Parathyroid adenoma (tissue), 2 donors: ENCODE measurements around the gene HK3.

ENCODE experiments used
- H2AFZ ChIP-seq: fragments of 300-600 bp; sonication (generic); one replicate; pipeline ENCODE4 v1.7.0; 2017; ENCODE audit warnings: antibody characterized with exemption, mild to moderate bottlenecking
- H3K27ac ChIP-seq: fragments of 300-600 bp; sonication (generic); one replicate; pipeline ENCODE4 v1.7.0; 2017
- H3K27me3 ChIP-seq: fragments of 300-600 bp; sonication (generic); one replicate; pipeline ENCODE4 v1.7.0; 2017; ENCODE audit warnings: low read length; ENCODE audit not compliant: control insufficient read depth, insufficient read depth
- H3K36me3 ChIP-seq: fragments of 300-600 bp; sonication (generic); one replicate; pipeline ENCODE4 v1.7.0; 2017; ENCODE audit warnings: low read length; ENCODE audit not compliant: control insufficient read depth, insufficient read depth
- H3K4me1 ChIP-seq: fragments of 300-600 bp; sonication (generic); one replicate; pipeline ENCODE4 v1.7.0; 2017; ENCODE audit warnings: control low read depth
- H3K4me2 ChIP-seq: fragments of 300-600 bp; sonication (generic); one replicate; pipeline ENCODE4 v1.7.0; 2017; ENCODE audit warnings: low read length
- H3K4me3 ChIP-seq: fragments of 300-600 bp; sonication (generic); one replicate; pipeline ENCODE4 v1.7.0; 2017; ENCODE audit warnings: low read depth, low read length
- H3K79me2 ChIP-seq: fragments of 300-600 bp; sonication (generic); one replicate; pipeline ENCODE4 v1.7.0; 2017; ENCODE audit warnings: control low read depth
- H3K9ac ChIP-seq: fragments of 300-600 bp; sonication (generic); one replicate; pipeline ENCODE4 v1.7.0; 2017; ENCODE audit warnings: mild to moderate bottlenecking
- H3K9me3 ChIP-seq: fragments of 300-600 bp; sonication (generic); one replicate; pipeline ENCODE4 v1.7.0; 2017; ENCODE audit warnings: low read length; ENCODE audit not compliant: control insufficient read depth
- CTCF ChIP-seq: fragments of 300-600 bp; sonication (generic); IDR thresholded peaks from one replicate; pipeline ENCODE4 v1.7.0; 2017; ENCODE audit warnings: antibody characterized with exemption, mild to moderate bottlenecking
- donor health status: primary hyperparathyroidism.

HK3 gene

GRCh38 chr5:176887252-176887849 lies 11.8 kb downstream of the HK3 start:
- Histone ChIP-seq H3K4me1 (no peaks in the 10 kb centered on the region), H3K36me3 (no peaks in the 10 kb centered on the region), H2AFZ (no peak overlapping the region), H3K27ac (no peak overlapping the region), H3K79me2 (no peaks in the 10 kb centered on the region), H3K9me3 (no peaks in the 10 kb centered on the region), H3K9ac (no peak overlapping the region), H3K4me3 (no peak overlapping the region), H3K27me3 (no peaks in the 10 kb centered on the region), H3K4me2 (no peak overlapping the region)
- TF ChIP-seq CTCF, result peak; percentile 13

GRCh38 chr5:176886336-176887251 lies 12.6 kb downstream of the HK3 start:
- H3K36me3 ChIP-seq, result no peaks in the 10 kb centered on the region
- H3K9ac ChIP-seq, result no peak overlapping the region
- no peak overlapping the region for H3K4me2 ChIP-seq
- no peaks in the 10 kb centered on the region for H3K9me3 ChIP-seq
- H3K4me1 ChIP-seq, result no peaks in the 10 kb centered on the region
- TF ChIP-seq CTCF, result no peak
- no peaks in the 10 kb centered on the region for H3K27me3 ChIP-seq
- H3K4me3 ChIP-seq, result no peak overlapping the region
- H3K79me2 ChIP-seq, result no peaks in the 10 kb centered on the region
- H3K27ac ChIP-seq, result no peak overlapping the region
- no peak overlapping the region for H2AFZ ChIP-seq

GRCh38 chr5:176884571-176884890 lies 14.6 kb downstream of the HK3 start:
- no peak overlapping the region for H2AFZ ChIP-seq
- no peaks in the 10 kb centered on the region for H3K9me3 ChIP-seq
- no peaks in the 10 kb centered on the region for H3K4me1 ChIP-seq
- TF ChIP-seq CTCF, result no peak
- H3K36me3 ChIP-seq, result no peaks in the 10 kb centered on the region
- H3K4me2 ChIP-seq, result no peak overlapping the region
- H3K79me2 ChIP-seq, result no peaks in the 10 kb centered on the region
- no peak overlapping the region for H3K27ac ChIP-seq
- H3K4me3 ChIP-seq, result no peak overlapping the region
- H3K9ac ChIP-seq, result no peak overlapping the region
- H3K27me3 ChIP-seq, result no peaks in the 10 kb centered on the region

GRCh38 chr5:176883700-176884570 lies 15.2 kb downstream of the HK3 start:
- no peak overlapping the region for H3K9ac ChIP-seq
- TF ChIP-seq CTCF, result no peak
- no peak overlapping the region for H3K4me3 ChIP-seq
- no peaks in the 10 kb centered on the region for H3K36me3 ChIP-seq
- H3K27ac ChIP-seq, result no peak overlapping the region
- no peak overlapping the region for H3K4me2 ChIP-seq
- H3K4me1 ChIP-seq, result no peaks in the 10 kb centered on the region
- H2AFZ ChIP-seq, result no peak overlapping the region
- no peaks in the 10 kb centered on the region for H3K9me3 ChIP-seq
- H3K79me2 ChIP-seq, result no peaks in the 10 kb centered on the region
- H3K27me3 ChIP-seq, result no peaks in the 10 kb centered on the region
